NCI-H2227 (cell line): ENCODE data around the gene CEMIP.

Experiments
- DNase-seq: peaks from one replicate; lab custom pipeline; 2025; ENCODE audit not compliant: unreplicated experiment; lab: John Stamatoyannopoulos, UW

CEMIP gene

GRCh38 chr15:80998251-80998650 is 219.1 kb downstream of the CEMIP start:
- no peak for DNase-seq

- DNase-seq: no peak
Measured at GRCh38 chr15:80999623-81000036, 220.5 kb downstream of the CEMIP start.

GRCh38 chr15:81000144-81000623 is 221.0 kb downstream of the CEMIP start:
- DNase-seq: no peak

GRCh38 chr15:81000624-81001151 is 221.5 kb downstream of the CEMIP start, which contains the start of gene TLNRD1:
Gene TLNRD1 (plus strand): TSS chr15:81000923. CDS start chr15:81002272, 1,349 bp downstream.
- peak; percentile 88 for DNase-seq
